ENCODE measurements around the gene TRMT2A.

The TRMT2A gene

DNA sequence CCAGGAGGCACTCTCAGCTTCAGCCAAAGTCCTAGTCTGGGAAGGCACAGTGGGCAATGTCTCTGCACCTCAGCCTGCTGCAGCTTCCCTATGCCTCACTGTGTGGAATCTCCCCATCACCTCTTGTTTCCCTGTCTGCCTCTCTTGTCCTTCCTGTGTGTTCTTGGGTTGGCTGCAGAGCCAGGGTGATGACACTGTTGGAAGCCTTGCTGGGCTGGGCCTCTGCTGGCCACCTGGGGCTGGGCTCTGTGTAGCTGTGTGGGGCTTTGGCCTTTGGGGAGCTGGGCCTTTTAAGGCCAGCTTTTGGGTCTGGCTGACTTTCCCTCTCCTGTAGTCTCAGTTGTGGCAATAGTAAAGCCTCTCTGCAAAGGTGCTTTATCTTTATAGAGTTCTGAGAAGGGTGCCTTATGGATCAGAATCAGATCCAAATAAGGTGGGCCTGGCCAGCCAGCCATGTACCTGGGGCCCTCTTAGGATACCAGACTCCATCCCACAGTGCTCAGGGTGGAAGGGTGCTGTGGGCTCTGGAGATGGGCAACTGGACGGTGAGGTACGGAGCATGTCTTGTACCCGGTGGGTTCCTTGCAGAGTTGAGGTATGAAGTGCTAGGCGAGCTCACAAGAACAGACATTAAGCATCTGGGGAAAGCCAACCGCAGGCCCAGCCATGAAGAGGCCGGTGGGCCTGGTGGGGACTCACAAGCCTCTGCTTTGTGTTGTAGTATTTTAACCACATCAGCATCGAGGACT is 11.4 kb downstream of the TRMT2A start:
- DNase-seq = no peak

DNA sequence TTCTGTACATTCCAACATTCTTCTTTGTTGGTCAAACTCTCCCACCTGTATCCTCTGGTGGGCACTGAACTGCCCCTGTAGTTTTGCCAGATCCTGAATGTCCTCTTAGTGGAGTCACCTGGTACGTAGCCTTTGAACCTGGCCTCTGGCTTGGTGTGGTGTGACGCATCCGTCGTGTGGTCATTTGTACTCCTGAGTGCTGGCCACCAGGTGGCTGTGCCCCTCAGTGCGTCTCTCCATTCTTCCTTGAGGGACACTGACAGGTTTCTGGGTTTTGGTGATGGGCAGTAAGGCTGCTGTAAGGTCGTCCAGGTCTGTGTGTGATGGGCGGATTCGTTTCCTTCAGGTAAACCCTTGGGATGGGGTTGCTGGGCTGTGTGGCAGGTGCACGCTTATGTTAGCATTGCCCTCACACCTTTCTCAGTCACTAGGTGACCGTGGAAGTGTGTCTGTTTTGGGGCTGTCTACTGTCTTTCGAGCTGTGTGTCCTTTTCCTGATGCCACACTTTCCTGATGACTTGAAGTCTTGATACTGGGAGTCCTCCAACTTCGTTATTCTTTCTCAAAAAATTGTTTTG is 14.7 kb downstream of the TRMT2A start:
- DNase-seq = no peak

DNA sequence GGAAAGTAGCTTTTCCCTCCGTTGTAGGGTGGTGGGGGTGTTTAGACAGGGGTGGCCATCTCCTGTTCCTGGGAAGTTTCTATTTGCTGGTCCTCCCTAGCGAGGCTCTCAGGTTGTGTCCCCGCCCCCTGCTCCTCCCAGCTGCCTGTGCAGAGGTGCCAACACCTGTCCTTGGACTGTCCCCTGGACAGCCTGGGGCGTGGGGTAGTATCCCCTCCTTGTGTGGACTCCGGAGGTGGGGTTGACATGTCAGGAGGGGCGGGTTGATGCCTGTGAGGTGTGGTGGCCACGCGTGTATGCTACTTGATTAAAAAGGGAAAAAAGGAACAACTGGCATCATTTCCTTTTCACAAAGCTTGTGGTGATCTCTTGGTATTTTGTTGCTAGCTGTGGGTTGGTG is 15.4 kb downstream of the TRMT2A start:
- DNase-seq = no peak

DNA sequence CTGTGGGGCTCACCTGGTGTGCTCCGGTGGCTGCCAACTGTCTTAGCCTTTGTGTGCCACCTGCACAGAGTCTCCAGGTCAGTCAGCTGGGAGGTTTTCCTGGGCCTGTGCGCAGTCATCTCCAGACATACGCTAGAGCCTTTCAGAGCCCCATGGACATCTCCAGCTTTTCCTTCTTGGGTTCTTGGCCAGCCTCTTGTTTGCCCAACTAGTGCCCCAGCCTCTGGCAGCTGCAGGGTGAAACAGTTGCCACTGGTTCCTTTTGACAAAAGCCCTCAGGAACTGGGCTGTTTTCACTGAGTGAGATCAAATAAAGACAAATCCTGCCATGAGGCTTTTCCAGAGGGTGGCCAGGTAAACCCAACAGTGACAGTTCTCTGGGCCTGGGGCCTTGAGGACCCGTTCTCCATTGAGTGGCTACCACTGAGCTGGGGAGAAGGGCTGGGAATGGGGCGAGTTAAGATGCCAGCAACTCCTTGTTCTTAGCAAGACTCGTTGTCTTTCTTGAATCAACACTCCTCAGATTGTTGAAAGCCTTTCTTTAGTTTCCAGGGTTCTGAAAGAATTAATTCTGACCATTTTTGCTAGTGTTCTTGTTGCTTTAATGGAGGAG is 17.8 kb downstream of the TRMT2A start:
- DNase-seq = no peak

DNA sequence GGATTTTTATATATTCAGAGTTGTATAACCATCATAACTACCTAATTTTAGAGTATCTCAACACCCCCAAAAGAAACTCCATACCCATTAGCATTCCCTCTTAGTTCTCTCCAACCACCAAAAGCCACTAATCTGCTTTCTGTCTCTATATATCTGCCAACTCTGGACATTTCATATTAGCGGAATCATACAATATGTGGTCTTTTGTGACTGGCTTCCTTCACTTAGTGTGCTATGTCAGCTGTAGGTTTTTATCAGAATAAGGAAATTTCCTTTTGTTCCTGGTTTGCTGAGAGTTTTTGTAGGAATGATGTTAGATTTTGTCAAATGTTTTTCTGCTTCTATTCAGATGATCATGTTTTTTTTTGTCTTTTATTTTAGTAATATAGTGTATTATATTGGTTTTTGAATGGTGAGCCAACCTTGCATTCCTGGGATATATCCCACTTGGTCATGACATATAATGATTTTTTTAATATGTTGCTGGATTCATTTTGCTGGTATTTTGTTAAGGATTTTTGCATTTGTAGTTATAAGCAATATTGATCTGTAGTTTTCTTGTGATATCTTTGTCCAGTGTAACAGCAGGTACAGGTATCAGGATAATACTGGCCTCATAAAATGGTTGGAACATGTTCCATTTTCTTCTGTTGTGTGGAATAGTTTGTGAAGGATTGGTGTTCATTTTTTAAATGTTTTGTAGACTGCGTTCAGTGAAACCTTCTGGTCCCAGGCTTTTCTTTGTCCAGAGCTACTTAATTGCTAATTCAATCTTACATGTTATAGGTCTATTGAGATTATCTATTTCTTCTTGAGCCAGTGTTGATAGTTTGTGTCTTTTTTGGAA is 20.2 kb downstream of the TRMT2A start:
- DNase-seq = no peak

DNA sequence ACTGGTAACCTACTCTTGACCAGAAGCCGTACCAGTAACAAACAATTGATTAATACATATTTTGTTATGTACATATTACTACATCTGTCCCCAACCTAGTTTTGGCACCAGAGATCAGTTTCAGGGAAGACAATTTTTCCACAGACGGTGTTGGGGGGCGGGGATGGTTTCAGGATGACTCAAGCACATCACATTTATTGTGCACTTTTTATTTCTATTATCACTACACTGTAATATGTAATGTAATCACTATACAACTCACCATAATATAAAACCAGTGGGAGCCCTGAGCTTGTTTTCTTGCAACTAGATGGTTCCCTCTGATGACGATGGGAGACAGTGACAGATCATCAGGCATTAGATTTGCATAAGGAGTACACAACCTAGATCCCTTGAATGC is 21.5 kb downstream of the TRMT2A start:
- no peak for DNase-seq

DNA sequence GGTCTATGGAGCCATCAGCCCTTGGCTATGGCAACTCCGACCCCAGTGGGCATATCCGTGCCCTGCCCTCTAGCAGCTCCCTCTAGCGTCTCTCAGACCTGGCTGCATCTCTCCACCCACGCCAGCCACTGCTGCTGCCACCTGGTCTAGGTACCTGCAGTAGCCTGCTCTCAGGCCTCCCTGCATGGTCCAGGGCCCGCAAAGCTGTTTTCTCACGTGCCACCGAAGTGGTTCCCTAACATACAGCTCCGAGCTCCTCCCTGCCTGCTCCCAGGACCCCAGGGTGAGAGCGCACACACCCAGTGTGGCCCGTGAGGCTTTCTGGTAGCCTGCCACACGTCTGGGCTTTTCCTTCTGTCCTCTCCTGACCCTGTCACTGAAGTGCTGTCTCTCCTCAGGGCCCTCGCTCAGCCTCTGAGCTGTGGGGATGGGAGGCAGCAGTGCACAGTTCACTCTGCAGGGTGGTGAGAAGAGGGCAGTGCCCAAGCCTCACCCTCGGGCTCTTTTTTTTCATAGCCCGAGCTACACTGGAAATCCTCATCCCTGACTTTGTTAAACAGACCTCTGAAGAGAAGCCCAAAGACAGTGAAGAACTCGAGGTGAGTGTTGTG is 22.7 kb downstream of the TRMT2A start:
- DNase-seq = no peak

DNA sequence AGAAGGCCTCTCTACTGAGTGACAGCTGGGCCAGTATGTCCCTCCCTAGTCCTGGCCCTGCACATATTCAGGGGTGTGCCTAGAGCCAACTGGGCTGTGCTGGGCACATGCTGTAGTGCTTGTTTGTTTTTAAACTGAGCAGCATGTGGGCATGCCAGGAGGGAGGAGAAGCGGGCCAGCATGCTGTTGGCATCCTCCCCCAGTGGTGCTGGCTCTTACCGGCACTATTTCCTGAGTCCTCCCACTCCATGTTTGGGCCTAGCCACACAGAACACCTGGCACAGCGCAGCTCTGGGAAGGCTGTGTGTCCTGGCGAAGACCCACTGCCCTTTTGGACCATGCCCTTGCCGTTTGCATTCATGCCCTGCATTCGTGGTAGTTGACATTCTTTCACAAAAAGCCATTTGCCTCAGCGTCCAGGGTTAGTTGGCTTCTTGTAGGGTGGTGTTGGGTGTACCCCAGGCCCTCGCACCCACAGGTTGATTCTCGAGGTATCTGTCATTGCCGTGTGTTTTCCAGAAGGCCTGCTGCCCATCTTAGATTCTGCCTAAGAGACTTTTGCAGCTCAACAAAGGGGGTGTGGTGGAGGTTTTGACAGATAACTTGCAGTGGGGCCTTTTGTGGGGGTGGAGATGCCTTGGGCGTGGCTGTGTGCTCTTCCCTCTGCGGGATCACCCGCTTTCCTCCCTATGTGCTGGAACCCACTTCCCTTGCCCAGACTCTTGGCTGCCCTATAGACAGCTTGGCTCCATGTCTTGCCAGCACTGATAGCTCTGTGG is 23.4 kb downstream of the TRMT2A start:
- DNase-seq = no peak

DNA sequence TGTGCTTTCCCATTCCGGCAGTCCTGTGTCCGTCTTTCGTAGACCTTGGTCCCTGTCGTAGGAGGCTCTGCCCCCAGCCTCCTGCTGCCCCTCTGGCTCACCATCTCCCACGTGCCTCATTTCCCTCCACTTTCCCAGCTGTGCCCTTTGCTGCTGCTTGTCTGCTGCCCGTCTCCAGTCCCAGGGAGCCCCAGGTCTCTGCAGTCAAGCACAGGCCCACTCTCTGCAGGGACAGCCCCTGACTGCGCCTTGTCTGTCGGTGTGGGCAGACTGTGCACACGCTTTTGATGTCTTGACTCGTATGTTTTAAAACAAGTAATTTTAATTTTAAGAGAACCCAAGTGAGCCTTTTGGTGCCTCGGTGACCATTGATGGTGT is 24.6 kb downstream of the TRMT2A start:
- DNase-seq = no peak

DNA sequence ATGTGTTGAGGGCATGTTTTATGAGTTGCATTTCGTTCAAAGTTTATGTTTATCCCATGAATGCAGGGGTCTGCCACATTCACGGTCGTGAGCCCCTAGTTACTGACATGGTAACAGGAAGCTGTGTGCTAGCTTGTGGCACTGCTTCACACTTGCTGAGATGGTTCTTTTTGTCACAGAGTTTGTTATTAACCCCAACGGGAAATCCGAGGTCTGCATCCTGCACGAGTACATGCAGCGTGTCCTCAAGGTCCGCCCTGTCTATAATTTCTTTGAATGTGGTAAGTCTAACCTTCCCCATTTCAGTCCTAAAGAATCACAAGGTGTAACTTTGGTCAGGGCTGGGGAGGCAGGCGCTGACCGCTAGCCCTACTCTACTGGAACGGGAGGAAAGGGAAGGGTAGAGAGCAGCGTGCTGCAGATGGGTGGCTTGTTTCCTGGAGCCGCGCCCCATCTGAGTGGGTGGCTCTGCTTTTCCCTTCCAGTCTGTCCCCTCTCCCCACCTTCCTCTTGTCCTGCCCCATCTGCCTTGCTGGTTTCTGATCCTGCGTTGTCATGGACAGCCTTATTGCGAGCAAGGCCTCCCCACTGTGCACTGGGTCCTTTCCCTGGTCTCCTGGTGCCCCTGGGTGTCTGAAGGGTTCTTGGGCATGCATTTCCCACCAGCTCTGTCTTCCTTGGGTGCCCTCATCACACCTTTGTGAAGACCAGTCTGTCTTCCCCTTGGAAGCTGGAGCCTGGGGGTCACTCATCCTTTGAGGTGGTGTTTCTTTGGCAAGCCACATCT is 25.1 kb downstream of the TRMT2A start:
- DNase-seq = no peak

DNA sequence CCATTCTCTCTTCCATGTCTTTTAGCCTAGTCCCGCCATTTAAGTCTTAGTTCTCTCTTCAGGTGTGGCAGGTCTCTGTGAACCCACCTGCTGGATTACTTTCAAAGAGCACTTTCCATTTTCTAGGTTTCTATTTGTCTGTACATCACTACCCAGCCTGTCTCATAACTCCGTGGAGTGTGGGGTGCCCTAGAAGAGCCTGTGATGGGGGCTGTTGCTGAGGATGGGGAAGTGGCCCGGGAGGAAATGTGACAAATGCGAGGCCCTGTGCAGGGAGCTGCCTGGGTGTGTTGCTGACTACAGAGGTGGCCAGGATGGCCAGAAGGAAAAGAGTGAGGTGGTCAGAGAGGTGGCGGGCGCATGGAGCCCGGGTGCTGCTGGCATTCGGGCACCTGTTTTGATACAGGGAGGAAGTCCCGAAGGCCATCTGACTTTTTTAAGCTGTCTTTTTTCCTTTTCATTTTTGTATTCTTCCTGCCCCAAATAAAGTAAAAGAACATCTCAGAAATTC is 26.2 kb downstream of the TRMT2A start:
- no peak for DNase-seq

DNA sequence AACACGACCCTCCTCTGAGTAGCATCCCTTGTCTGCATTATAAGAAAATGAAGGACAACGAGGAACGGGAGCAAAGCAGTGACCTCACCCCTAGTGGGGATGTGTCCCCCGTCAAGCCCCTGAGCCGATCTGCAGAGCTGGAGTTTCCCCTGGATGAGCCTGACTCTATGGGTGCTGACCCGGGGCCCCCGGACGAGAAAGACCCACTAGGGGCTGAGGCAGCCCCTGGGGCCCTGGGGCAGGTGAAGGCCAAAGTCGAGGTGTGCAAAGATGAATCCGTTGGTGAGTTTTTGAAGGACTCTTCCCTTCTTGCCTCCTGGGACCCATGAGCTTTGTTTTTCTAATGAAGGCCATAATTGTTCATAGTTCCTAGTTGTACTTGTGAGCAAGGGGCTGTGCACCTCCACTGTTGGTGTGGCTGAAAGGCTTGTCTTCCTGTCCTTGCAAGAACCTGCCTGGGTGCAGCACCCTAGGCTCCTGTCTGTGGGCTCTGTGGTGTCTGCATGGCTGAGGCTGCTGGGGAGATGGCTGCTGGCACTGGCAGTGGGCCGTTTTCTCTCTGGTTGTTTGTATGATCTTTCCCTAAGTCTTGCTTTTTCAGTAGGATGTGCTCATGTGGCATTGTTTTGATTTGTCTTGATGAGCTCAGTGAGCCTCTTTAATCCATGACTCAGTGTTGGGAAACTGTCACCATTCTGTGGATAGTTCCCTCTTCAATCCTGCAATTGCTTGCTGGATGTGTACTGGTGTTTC is 26.9 kb downstream of the TRMT2A start:
- no peak for DNase-seq

DNA sequence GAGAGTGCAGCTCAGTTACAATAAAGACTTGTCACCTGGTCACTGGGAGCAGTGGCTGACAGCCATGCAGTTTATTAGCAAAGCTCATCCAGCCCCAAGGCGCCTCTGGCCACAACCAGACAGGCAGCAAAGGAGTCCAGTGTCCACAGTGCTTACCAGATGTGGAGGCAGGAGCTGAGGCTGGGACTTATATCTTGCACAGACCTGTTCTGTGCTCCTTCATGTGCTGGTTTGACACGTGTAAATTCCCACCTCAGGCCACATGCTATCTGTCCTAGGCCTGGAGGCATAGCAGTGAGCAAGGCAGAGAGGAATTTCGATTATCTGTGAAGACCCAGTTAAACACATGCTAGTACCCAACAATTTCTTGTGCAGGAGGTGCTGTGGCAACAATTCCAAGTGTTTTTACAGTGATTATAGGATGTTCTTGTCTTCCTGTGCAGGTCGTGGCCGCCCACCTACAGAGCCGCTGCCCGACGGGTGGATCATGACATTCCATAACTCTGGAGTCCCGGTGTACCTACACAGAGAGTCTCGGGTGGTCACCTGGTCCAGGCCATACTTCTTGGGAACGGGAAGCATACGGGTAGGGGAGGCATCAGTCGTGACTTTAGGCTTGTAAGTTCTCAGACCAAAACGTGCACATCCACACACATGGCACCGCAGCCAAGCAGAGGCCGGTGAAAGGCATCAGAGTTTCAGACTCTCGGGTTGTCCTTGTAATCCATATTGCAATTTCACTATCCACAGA is 27.6 kb downstream of the TRMT2A start:
- no peak for DNase-seq

DNA sequence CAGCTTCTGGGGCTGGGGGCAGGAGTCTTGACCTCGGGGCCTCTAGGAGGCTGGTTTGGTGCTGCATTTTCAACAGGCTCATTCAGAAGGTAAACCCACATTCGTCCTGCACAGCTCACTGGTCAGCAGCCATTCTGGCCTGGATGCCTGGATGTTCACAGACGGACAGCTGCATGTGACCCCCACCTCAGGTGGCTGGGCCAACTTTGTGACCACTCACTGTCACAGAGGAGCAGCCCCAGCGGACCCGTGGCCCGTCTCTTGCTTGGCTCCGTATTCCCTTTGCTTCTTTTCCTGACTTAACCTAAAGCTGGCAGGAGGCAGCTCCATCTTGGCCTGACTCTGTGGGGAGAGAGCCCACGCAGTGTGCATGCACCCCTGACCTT is 28.8 kb downstream of the TRMT2A start:
- DNase-seq = no peak

DNA sequence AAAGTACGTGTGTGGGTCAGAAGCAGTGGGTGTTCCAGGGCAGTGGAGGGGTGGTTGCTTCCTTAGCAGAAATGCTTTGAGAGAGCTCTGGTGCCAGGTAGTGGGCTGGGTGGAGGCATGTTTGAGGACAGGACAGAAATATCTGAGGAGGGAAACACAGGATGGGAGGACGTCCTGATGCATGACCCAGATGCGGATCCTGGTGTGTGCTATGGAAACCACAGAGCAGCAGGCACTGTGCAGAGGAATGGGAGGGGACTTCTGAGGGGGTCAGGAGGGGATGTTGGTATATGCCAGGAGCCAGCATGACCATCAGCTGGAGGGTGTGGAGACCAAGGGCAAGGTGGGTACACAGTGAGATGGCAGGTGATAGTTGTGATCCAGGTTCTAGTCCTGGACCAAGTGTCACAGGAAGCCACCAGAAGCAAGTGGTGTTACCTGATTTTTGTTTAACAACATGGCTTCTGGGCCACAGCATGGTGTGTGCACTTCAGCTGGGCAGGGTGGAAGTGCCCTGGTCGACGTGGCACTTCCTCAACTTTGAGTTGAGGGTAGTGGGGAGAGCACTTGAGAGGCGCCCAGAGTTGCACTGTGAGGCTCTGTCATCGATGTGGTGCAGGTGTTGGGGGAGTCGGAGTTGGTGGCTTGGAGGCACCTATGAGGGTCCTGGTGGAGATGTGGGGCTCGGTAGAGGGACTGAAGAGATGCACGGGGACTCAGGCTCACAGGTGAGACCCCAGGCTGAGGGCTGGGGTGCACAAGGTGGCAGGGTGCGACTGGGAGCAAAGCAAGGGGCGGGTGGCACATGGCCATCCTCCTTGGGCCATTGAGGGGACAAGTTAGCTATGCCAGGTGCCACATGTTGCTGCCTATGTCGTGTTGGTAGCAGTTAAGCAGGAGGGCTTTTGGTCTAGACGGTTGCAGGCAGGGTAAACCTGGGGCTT is 29.4 kb downstream of the TRMT2A start:
- DNase-seq = no peak

DNA sequence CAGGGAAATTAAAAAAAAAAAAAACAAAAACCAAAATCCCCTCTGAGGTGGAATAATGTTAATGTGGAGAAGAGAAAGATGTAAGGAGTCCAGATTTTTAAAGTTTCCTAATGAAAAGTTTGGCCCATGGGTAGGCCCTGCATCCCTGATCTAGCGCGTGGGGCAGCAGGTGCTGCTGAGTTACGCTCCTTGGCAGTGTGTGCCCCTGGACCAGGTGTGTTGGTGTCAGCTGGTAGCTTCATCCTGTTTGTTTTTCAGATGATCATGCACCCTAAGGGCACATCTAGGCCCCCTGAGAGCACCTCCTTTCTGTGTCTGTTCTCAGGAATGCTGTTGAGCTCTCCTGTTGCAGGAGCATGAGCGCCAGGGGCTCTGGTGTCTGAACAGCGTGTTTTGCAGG is 30.3 kb downstream of the TRMT2A start:
- DNase-seq = no peak

DNA sequence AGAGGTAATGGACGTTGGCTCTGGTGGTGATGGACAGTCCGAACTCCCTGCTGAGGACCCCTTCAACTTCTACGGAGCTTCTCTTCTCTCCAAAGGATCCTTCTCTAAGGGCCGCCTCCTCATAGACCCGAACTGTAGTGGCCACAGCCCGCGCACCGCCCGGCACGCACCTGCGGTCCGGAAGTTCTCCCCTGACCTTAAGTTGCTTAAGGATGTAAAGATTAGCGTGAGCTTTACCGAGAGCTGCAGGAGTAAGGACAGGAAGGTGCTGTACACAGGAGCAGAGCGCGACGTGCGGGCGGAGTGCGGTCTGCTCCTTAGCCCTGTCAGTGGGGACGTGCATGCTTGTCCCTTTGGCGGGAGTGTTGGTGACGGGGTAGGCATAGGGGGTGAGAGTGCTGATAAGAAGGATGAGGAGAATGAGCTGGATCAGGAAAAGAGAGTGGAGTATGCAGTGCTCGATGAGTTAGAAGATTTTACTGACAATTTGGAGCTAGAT is 30.9 kb downstream of the TRMT2A start:
- DNase-seq = no peak

DNA sequence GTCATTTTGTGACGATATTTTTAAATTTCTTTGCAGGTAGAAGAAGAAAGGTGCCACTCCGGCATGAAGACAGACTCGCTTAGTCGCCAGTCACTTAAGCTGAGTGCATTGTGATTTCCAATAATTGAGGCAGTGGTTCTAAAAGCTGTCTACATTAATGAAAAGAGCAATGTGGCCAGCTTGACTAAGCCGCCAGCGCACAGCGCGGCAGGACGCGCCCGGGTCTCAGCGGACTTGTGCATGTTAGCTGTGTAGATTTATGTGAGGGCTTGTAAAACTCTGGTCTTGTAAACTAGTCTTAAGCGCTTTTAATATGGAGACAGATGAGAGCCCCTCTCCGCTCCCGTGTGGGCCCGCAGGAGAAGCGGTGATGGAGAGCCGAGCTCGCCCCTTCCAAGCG is 31.4 kb downstream of the TRMT2A start:
- DNase-seq = no peak

Measured in SW 1271 (cell line).